ENCODE measurements around the gene RARA.

The RARA gene

GRCh38 chr17:40316571-40317344 is 7.8 kb downstream of the RARA start:
- Histone ChIP-seq H3K27me3 (ENCODE audit: control insufficient read depth, insufficient read depth, low read length) (peaks cover 33% of the 10 kb centered on the region), H3K4me1 (ENCODE audit: control insufficient read depth, insufficient read depth, low read length) (peaks cover 42% of the 10 kb centered on the region), H3K36me3 (ENCODE audit: control insufficient read depth, insufficient read depth, low read length) (no peaks in the 10 kb centered on the region), H3K9ac (ENCODE audit: low read depth, low read length) (no peak overlapping the region), H3K27ac (ENCODE audit: low read depth, low read length) (peak overlapping the region; percentile 26), H3K4me3 (ENCODE audit: low read depth, low read length) (peak overlapping the region; percentile 73), H3K9me3 (ENCODE audit: control insufficient read depth, insufficient read depth, low read length) (no peaks in the 10 kb centered on the region)

- Histone ChIP-seq H3K9me3 (ENCODE audit: control insufficient read depth, insufficient read depth, low read length) (no peaks in the 10 kb centered on the region), H3K4me3 (ENCODE audit: low read depth, low read length) (peak overlapping the region; percentile 73), H3K9ac (ENCODE audit: low read depth, low read length) (no peak overlapping the region), H3K36me3 (ENCODE audit: control insufficient read depth, insufficient read depth, low read length) (no peaks in the 10 kb centered on the region), H3K27ac (ENCODE audit: low read depth, low read length) (no peak overlapping the region), H3K4me1 (ENCODE audit: control insufficient read depth, insufficient read depth, low read length) (peaks cover 44% of the 10 kb centered on the region), H3K27me3 (ENCODE audit: control insufficient read depth, insufficient read depth, low read length) (peaks cover 33% of the 10 kb centered on the region)
Measured at GRCh38 chr17:40317345-40317873, 8.4 kb downstream of the RARA start.

GRCh38 chr17:40317880-40318829 is 9.2 kb downstream of the RARA start:
- Histone ChIP-seq H3K36me3 (ENCODE audit: control insufficient read depth, insufficient read depth, low read length) (no peaks in the 10 kb centered on the region), H3K9ac (ENCODE audit: low read depth, low read length) (peak overlapping the region; percentile 12; the same call in 1 of the 2 replicates), H3K9me3 (ENCODE audit: control insufficient read depth, insufficient read depth, low read length) (no peaks in the 10 kb centered on the region), H3K27ac (ENCODE audit: low read depth, low read length) (peak overlapping the region; percentile 24), H3K4me1 (ENCODE audit: control insufficient read depth, insufficient read depth, low read length) (peaks cover 52% of the 10 kb centered on the region), H3K4me3 (ENCODE audit: low read depth, low read length) (peak overlapping the region; percentile 73), H3K27me3 (ENCODE audit: control insufficient read depth, insufficient read depth, low read length) (peaks cover 33% of the 10 kb centered on the region)

- H3K36me3 ChIP-seq (ENCODE audit: control insufficient read depth, insufficient read depth, low read length), result no peaks in the 10 kb centered on the region
- no peak overlapping the region for H3K9ac ChIP-seq (ENCODE audit: low read depth, low read length)
- peaks cover 33% of the 10 kb centered on the region for H3K27me3 ChIP-seq (ENCODE audit: control insufficient read depth, insufficient read depth, low read length)
- H3K9me3 ChIP-seq (ENCODE audit: control insufficient read depth, insufficient read depth, low read length), result no peaks in the 10 kb centered on the region
- peaks cover 46% of the 10 kb centered on the region for H3K4me1 ChIP-seq (ENCODE audit: control insufficient read depth, insufficient read depth, low read length)
- no peak overlapping the region for H3K27ac ChIP-seq (ENCODE audit: low read depth, low read length)
- H3K4me3 ChIP-seq (ENCODE audit: low read depth, low read length), result peak overlapping the region; percentile 73
Measured at GRCh38 chr17:40318830-40319391, 9.9 kb downstream of the RARA start.

- no peaks in the 10 kb centered on the region for H3K9me3 ChIP-seq (ENCODE audit: control insufficient read depth, insufficient read depth, low read length)
- H3K27ac ChIP-seq (ENCODE audit: low read depth, low read length), result no peak overlapping the region
- H3K9ac ChIP-seq (ENCODE audit: low read depth, low read length), result no peak overlapping the region
- H3K36me3 ChIP-seq (ENCODE audit: control insufficient read depth, insufficient read depth, low read length), result no peaks in the 10 kb centered on the region
- no peak overlapping the region for H3K4me3 ChIP-seq (ENCODE audit: low read depth, low read length)
- peaks cover 46% of the 10 kb centered on the region for H3K4me1 ChIP-seq (ENCODE audit: control insufficient read depth, insufficient read depth, low read length)
- H3K27me3 ChIP-seq (ENCODE audit: control insufficient read depth, insufficient read depth, low read length), result peaks cover 33% of the 10 kb centered on the region
Measured at GRCh38 chr17:40319651-40320540, 10.9 kb downstream of the RARA start.

GRCh38 chr17:40320756-40321523 is 12.0 kb downstream of the RARA start:
- Histone ChIP-seq H3K36me3 (ENCODE audit: control insufficient read depth, insufficient read depth, low read length) (no peaks in the 10 kb centered on the region), H3K4me1 (ENCODE audit: control insufficient read depth, insufficient read depth, low read length) (peaks cover 39% of the 10 kb centered on the region), H3K4me3 (ENCODE audit: low read depth, low read length) (no peak overlapping the region), H3K9me3 (ENCODE audit: control insufficient read depth, insufficient read depth, low read length) (no peaks in the 10 kb centered on the region), H3K9ac (ENCODE audit: low read depth, low read length) (no peak overlapping the region), H3K27ac (ENCODE audit: low read depth, low read length) (no peak overlapping the region), H3K27me3 (ENCODE audit: control insufficient read depth, insufficient read depth, low read length) (peaks cover 27% of the 10 kb centered on the region)

- peaks cover 22% of the 10 kb centered on the region for H3K27me3 ChIP-seq (ENCODE audit: control insufficient read depth, insufficient read depth, low read length)
- H3K9me3 ChIP-seq (ENCODE audit: control insufficient read depth, insufficient read depth, low read length), result no peaks in the 10 kb centered on the region
- no peaks in the 10 kb centered on the region for H3K36me3 ChIP-seq (ENCODE audit: control insufficient read depth, insufficient read depth, low read length)
- no peak overlapping the region for H3K9ac ChIP-seq (ENCODE audit: low read depth, low read length)
- no peak overlapping the region for H3K4me3 ChIP-seq (ENCODE audit: low read depth, low read length)
- peaks cover 33% of the 10 kb centered on the region for H3K4me1 ChIP-seq (ENCODE audit: control insufficient read depth, insufficient read depth, low read length)
- no peak overlapping the region for H3K27ac ChIP-seq (ENCODE audit: low read depth, low read length)
Measured at GRCh38 chr17:40321524-40321929, 12.5 kb downstream of the RARA start.

GRCh38 chr17:40321961-40322357 is 13.0 kb downstream of the RARA start:
- no peak overlapping the region for H3K27ac ChIP-seq (ENCODE audit: low read depth, low read length)
- H3K27me3 ChIP-seq (ENCODE audit: control insufficient read depth, insufficient read depth, low read length), result peaks cover 18% of the 10 kb centered on the region
- H3K4me1 ChIP-seq (ENCODE audit: control insufficient read depth, insufficient read depth, low read length), result peaks cover 31% of the 10 kb centered on the region
- no peaks in the 10 kb centered on the region for H3K9me3 ChIP-seq (ENCODE audit: control insufficient read depth, insufficient read depth, low read length)
- H3K36me3 ChIP-seq (ENCODE audit: control insufficient read depth, insufficient read depth, low read length), result no peaks in the 10 kb centered on the region
- no peak overlapping the region for H3K9ac ChIP-seq (ENCODE audit: low read depth, low read length)
- no peak overlapping the region for H3K4me3 ChIP-seq (ENCODE audit: low read depth, low read length)

GRCh38 chr17:40322358-40323315 is 13.7 kb downstream of the RARA start:
- H3K9me3 ChIP-seq (ENCODE audit: control insufficient read depth, insufficient read depth, low read length), result no peaks in the 10 kb centered on the region
- peak overlapping the region; percentile 30 for H3K27ac ChIP-seq (ENCODE audit: low read depth, low read length)
- peaks cover 28% of the 10 kb centered on the region for H3K4me1 ChIP-seq (ENCODE audit: control insufficient read depth, insufficient read depth, low read length)
- no peak overlapping the region for H3K9ac ChIP-seq (ENCODE audit: low read depth, low read length)
- peaks cover 11% of the 10 kb centered on the region for H3K27me3 ChIP-seq (ENCODE audit: control insufficient read depth, insufficient read depth, low read length)
- no peaks in the 10 kb centered on the region for H3K36me3 ChIP-seq (ENCODE audit: control insufficient read depth, insufficient read depth, low read length)
- H3K4me3 ChIP-seq (ENCODE audit: low read depth, low read length), result no peak overlapping the region

Data from HUES48 (cell line).